ENCODE measurements around the gene FNDC1.

- TF ChIP-seq CTCF (IDR thresholded peaks at IDR 0.05): no peak
- no peak for TF ChIP-seq POLR2A (IDR thresholded peaks at IDR 0.05)
These were observed 138.1 kb downstream of the FNDC1 start for GRCh38 chr6:159307246-159307790.

Data from heart left ventricle (tissue), 13 donors.